K562 (cell line): Measurements from ENCODE around the gene SCAMP3. TPM values are rescaled to one million over a fixed set of nuclear protein-coding genes. Genes with fewer than 3 reads are reported as not detected.
A peak's percentile ranks its signal among the peaks of the same experiment; 100 is the strongest.

Experiments
- ARID2 ChIP-seq: fragments of 450-650 bp; IDR thresholded peaks from 2 replicates; pipeline ENCODE4 v1.6.1; 2017; ENCODE audit warnings: antibody characterized with exemption, mild to moderate bottlenecking
- CEBPG ChIP-seq, 3 experiments: fragments of 200-800 bp in 1 of 3; sonication (Bioruptor generic) in 1 of 3; sonication (generic) in 1 of 3; formaldehyde crosslinking in 1 of 3; IDR thresholded peaks in 2 of 3; conservative IDR thresholded peaks in 1 of 3; 2 replicates each; pipeline versions ENCODE4 v1.6.1 to v1.8.0; 2016 to 2022; ENCODE audit warnings: missing compliant biosample characterization in 2 of 3, missing genetic modification characterization in 2 of 3, mild to moderate bottlenecking in 1 of 3, missing genetic modification reagents in 1 of 3
- ELF2 ChIP-seq: fragments of 250-450 bp; sonication (Bioruptor Pico); IDR thresholded peaks from 2 replicates; pipeline ENCODE4 v1.5.0; 2021; ENCODE audit warnings: mild to moderate bottlenecking
- GTF2F1 ChIP-seq: IDR thresholded peaks from 2 replicates; pipeline ENCODE4 v1.6.1; 2011; ENCODE audit warnings: low read depth, low read length, improper control_type of control experiment
- JUN ChIP-seq, 2 experiments: sonication (generic) in 1 of 2; formaldehyde crosslinking in 1 of 2; IDR thresholded peaks; 2 replicates each; pipeline versions ENCODE4 v1.6.1 to v1.8.0; 2012 to 2022; ENCODE audit warnings: borderline replicate concordance in 2 of 2, mild to moderate bottlenecking in 2 of 2, improper control_type of control experiment in 1 of 2, low read depth in 1 of 2, low read length in 1 of 2, missing genetic modification reagents in 1 of 2
- JUND ChIP-seq, 2 experiments: IDR thresholded peaks; 2 replicates in 1 of 2; 3 replicates in 1 of 2; pipeline ENCODE4 v1.6.1; 2011; ENCODE audit warnings: borderline replicate concordance in 2 of 2, low read depth in 2 of 2, low read length in 2 of 2, improper control_type of control experiment in 1 of 2, missing biosample characterization in 1 of 2, missing genetic modification characterization in 1 of 2, missing genetic modification reagents in 1 of 2
- MEF2D ChIP-seq: conservative IDR thresholded peaks from 2 replicates; pipeline ENCODE4 v1.6.1; 2016; ENCODE audit warnings: low read depth, missing genetic modification characterization, missing compliant biosample characterization
- NFATC3 ChIP-seq: fragments of 450-650 bp; IDR thresholded peaks from 2 replicates; pipeline ENCODE4 v1.6.1; 2017; ENCODE audit warnings: mild to moderate bottlenecking
- NFXL1 ChIP-seq: fragments of 450-650 bp; formaldehyde crosslinking; IDR thresholded peaks from 2 replicates; pipeline ENCODE4 v1.4.0; 2021; ENCODE audit warnings: mild to moderate bottlenecking
- PHF21A ChIP-seq: fragments of 450-650 bp; IDR thresholded peaks from 2 replicates; pipeline ENCODE4 v1.6.1; 2017; ENCODE audit warnings: low read depth, borderline replicate concordance
- POLR2AphosphoS5 ChIP-seq: IDR thresholded peaks from 2 replicates; pipeline ENCODE4 v1.6.1; 2011; ENCODE audit warnings: mild to moderate bottlenecking, low read depth, low read length, moderate library complexity; ENCODE audit not compliant: control insufficient read depth, insufficient read depth
- POLR3A ChIP-seq: IDR thresholded peaks from 2 replicates; pipeline ENCODE4 v1.6.1; 2011; ENCODE audit warnings: borderline replicate concordance, mild to moderate bottlenecking, moderate library complexity; ENCODE audit not compliant: insufficient read length, insufficient read depth; ENCODE audit errors: extremely low read depth
- RBM22 ChIP-seq: fragments of 200-400 bp; formaldehyde crosslinking; IDR thresholded peaks from 2 replicates; pipeline ENCODE4 v1.6.1; 2018; ENCODE audit warnings: low read length, low read depth; ENCODE audit not compliant: poor library complexity, severe bottlenecking
- SLC30A9 ChIP-seq: fragments of 250-450 bp; sonication (Bioruptor Pico); IDR thresholded peaks from 2 replicates; pipeline ENCODE4 v1.8.0; 2022; ENCODE audit warnings: mild to moderate bottlenecking, moderate library complexity
- SRSF3 ChIP-seq: fragments of 200-400 bp; formaldehyde crosslinking; IDR thresholded peaks from 2 replicates; pipeline ENCODE4 v1.6.1; 2016; ENCODE audit warnings: mild to moderate bottlenecking, low read length, moderate library complexity; ENCODE audit not compliant: insufficient read depth
- TCF3 ChIP-seq: sonication (generic); formaldehyde crosslinking; IDR thresholded peaks from 2 replicates; pipeline ENCODE4 v1.4.0; 2020; ENCODE audit warnings: mild to moderate bottlenecking, missing genetic modification reagents
- ZBTB8A ChIP-seq: fragments of 450-650 bp; IDR thresholded peaks from 2 replicates; pipeline ENCODE4 v1.6.1; 2018; ENCODE audit warnings: mild to moderate bottlenecking, moderate library complexity; ENCODE audit not compliant: partially characterized antibody
- ZC3H11A ChIP-seq: IDR thresholded peaks from 2 replicates; pipeline ENCODE4 v1.6.1; 2012; ENCODE audit warnings: low read depth, low read length, improper control_type of control experiment
- ZNF274 ChIP-seq: IDR thresholded peaks from 2 replicates; pipeline ENCODE4 v1.6.1; 2011; ENCODE audit warnings: low read depth, mild to moderate bottlenecking, low read length, moderate library complexity, borderline replicate concordance
- ZNF79 ChIP-seq: fragments of 250-450 bp; sonication (Bioruptor Pico); IDR thresholded peaks from 2 replicates; pipeline ENCODE4 v1.4.0; 2020; ENCODE audit warnings: low read depth, mild to moderate bottlenecking, moderate library complexity
- polyA plus RNA-seq, 8 experiments: library from polyadenylated mRNA; depleted of rRNA in 4 of 8; stranded (reverse) in 5 of 8; unstranded in 3 of 8; fragments of >200 nt; fragmentation: Nextera tagmentation in 2 of 8; fragmentation: Illumina TruSeq in 1 of 8; extraction: Ambion mirVana in 2 of 8; extraction: Trizol in 1 of 8; gene quantifications; 2 replicates each; pipeline versions ENCODE4 v1.2.1 to v1.2.3, GENCODE V29; 2011 to 2014; ENCODE audit warnings: inconsistent platforms in 1 of 8, missing spikeins in 1 of 8
- total RNA-seq, 7 experiments: library from RNA; depleted of rRNA in 6 of 7; stranded (reverse); fragments of >200 nt in 6 of 7; fragmentation: Illumina TruSeq in 2 of 7; extraction: Trizol in 2 of 7; gene quantifications; 2 replicates each; pipeline versions ENCODE4 v1.2.1 to v1.2.3, GENCODE V29; 2011 to 2021; ENCODE audit warnings: low replicate concordance in 1 of 7
- TF ChIP-seq, protein P1 (sequence below): fragments of 250-450 bp; sonication (Bioruptor Pico); IDR thresholded peaks from 2 replicates; pipeline ENCODE4 v1.8.0; 2022; ENCODE audit warnings: inconsistent platforms

Gene SCAMP3
- total and polyA plus RNA-seq, 9 of the 15 experiments (the other 6 are each of a cell fraction or from before 2014, with no cell fraction given) = 14.2 to 131 (median 86.1) TPM

GRCh38 chr1:155208541-155209311 lies 53.4 kb downstream of the SCAMP3 start, which contains the start of gene MTX1 (continued):
- TF ChIP-seq NFXL1 (CRISPR knock-in tag) (no peak), PHF21A (no peak), TCF3 (CRISPR knock-in tag) (no peak), RBM22 (peak; percentile 97), NFATC3 (no peak), ZNF79 (CRISPR knock-in tag) (no peak), POLR2AphosphoS5 (peak; percentile 71), CEBPG (CRISPR knock-in tag; IDR thresholded peaks at IDR 0.05) (no peak), CEBPG (tag; conservative IDR thresholded peaks at IDR 0.05 in 1 of 2, IDR thresholded peaks at IDR 0.05 in 1 of 2) (no peak), SLC30A9 (CRISPR knock-in tag) (no peak), ZBTB8A (no peak), JUN (IDR thresholded peaks at IDR 0.05; ENCODE audit: borderline replicate concordance, low read depth, low read length) (no peak), JUN (CRISPR knock-in tag; IDR thresholded peaks at IDR 0.05; ENCODE audit: borderline replicate concordance) (no peak), ELF2 (CRISPR knock-in tag) (no peak), GTF2F1 (no peak), MEF2D (tag) (no peak), POLR3A (no peak), ZC3H11A (no peak), ZNF274 (no peak), SRSF3 (no peak), ARID2 (no peak), JUND (IDR thresholded peaks at IDR 0.05; ENCODE audit: borderline replicate concordance, low read depth, low read length) (peak; percentile 26; the same call in 1 of the 2 replicates), JUND (tag; IDR thresholded peaks at IDR 0.05; ENCODE audit: borderline replicate concordance, low read depth, low read length) (no peak)
- TF ChIP-seq, protein P1, sequence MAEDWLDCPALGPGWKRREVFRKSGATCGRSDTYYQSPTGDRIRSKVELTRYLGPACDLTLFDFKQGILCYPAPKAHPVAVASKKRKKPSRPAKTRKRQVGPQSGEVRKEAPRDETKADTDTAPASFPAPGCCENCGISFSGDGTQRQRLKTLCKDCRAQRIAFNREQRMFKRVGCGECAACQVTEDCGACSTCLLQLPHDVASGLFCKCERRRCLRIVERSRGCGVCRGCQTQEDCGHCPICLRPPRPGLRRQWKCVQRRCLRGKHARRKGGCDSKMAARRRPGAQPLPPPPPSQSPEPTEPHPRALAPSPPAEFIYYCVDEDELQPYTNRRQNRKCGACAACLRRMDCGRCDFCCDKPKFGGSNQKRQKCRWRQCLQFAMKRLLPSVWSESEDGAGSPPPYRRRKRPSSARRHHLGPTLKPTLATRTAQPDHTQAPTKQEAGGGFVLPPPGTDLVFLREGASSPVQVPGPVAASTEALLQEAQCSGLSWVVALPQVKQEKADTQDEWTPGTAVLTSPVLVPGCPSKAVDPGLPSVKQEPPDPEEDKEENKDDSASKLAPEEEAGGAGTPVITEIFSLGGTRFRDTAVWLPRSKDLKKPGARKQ = no peak
